Neuronal stem cell (in vitro differentiated cells): ENCODE results near the gene PLXDC2.

Experiments used
- DNase-seq: peaks from one replicate; pipeline ENCODE4 v3.0.0-alpha.2; 2013; ENCODE audit warnings: low spot score
- H2AFZ ChIP-seq: one replicate; pipeline ENCODE4 v1.6.1; 2013; ENCODE audit warnings: mild to moderate bottlenecking, low read length, inconsistent platforms
- H2AK5ac ChIP-seq: 2 replicates; pipeline ENCODE4 v1.6.1; 2013; ENCODE audit warnings: low read depth, mild to moderate bottlenecking, inconsistent platforms, low read length, moderate library complexity, mixed read lengths
- H2BK120ac ChIP-seq: 2 replicates; pipeline ENCODE4 v1.6.1; 2013; ENCODE audit warnings: low read depth, mild to moderate bottlenecking, inconsistent platforms, low read length, moderate library complexity, mixed read lengths
- H2BK12ac ChIP-seq: one replicate; pipeline ENCODE4 v1.6.1; 2013; ENCODE audit warnings: low read length, inconsistent platforms
- H2BK15ac ChIP-seq: 2 replicates; pipeline ENCODE4 v1.6.1; 2013; ENCODE audit warnings: mild to moderate bottlenecking, low read length, inconsistent platforms, mixed read lengths
- H2BK5ac ChIP-seq: one replicate; pipeline ENCODE4 v1.6.1; 2013; ENCODE audit warnings: inconsistent platforms, mild to moderate bottlenecking, low read length, moderate library complexity
- H3K14ac ChIP-seq: one replicate; pipeline ENCODE4 v1.6.1; 2013; ENCODE audit warnings: low read length, inconsistent platforms
- H3K18ac ChIP-seq: 2 replicates; pipeline ENCODE4 v1.6.1; 2013; ENCODE audit warnings: low read length, inconsistent platforms
- H3K23ac ChIP-seq: 2 replicates; pipeline ENCODE4 v1.6.1; 2013; ENCODE audit warnings: low read depth, mild to moderate bottlenecking, mixed read lengths, low read length, inconsistent platforms; ENCODE audit not compliant: poor library complexity
- H3K27ac ChIP-seq: replicated peaks from 3 replicates; pipeline ENCODE4 v1.5.1; 2013; ENCODE audit warnings: low read length, inconsistent platforms
- H3K27me3 ChIP-seq, 3 experiments: 2 replicates each; pipeline ENCODE4 v1.6.1; 2013; ENCODE audit warnings: low read length in 3 of 3, mild to moderate bottlenecking in 2 of 3, inconsistent platforms in 1 of 3, low read depth in 1 of 3, mixed read lengths in 1 of 3, moderate library complexity in 1 of 3; ENCODE audit not compliant: control insufficient read depth in 3 of 3, insufficient read depth in 3 of 3
- H3K36me3 ChIP-seq, 2 donors: replicated peaks in 1 of 2; 2 replicates each; pipeline ENCODE4 v1.6.1; 2013; ENCODE audit warnings: low read length in 2 of 2; ENCODE audit not compliant: control insufficient read depth in 2 of 2, insufficient read depth in 2 of 2
- H3K4ac ChIP-seq: 2 replicates; pipeline ENCODE4 v1.6.1; 2013; ENCODE audit warnings: inconsistent platforms, mild to moderate bottlenecking, low read length, moderate library complexity
- H3K4me1 ChIP-seq, 2 donors: 1 replicate in 1 of 2; 2 replicates in 1 of 2; pipeline ENCODE4 v1.6.1; 2013; ENCODE audit warnings: low read length in 2 of 2, low read depth in 1 of 2; ENCODE audit not compliant: control insufficient read depth in 2 of 2, insufficient read depth in 1 of 2
- H3K4me2 ChIP-seq: one replicate; pipeline ENCODE4 v1.6.1; 2013; ENCODE audit warnings: mild to moderate bottlenecking, low read length, inconsistent platforms; ENCODE audit not compliant: insufficient read depth, poor library complexity, severe bottlenecking
- H3K4me3 ChIP-seq, 2 donors: 2 replicates each; pipeline ENCODE4 v1.5.1; 2013; ENCODE audit warnings: low read length in 2 of 2, mild to moderate bottlenecking in 2 of 2, inconsistent platforms in 1 of 2, moderate library complexity in 1 of 2
- H3K79me1 ChIP-seq: one replicate; pipeline ENCODE4 v1.6.1; 2013; ENCODE audit warnings: low read depth, mild to moderate bottlenecking, inconsistent platforms, low read length, moderate library complexity
- H3K9ac ChIP-seq: one replicate; pipeline ENCODE4 v1.6.1; 2013; ENCODE audit warnings: mild to moderate bottlenecking, low read depth, low read length, inconsistent platforms; ENCODE audit not compliant: poor library complexity
- H3K9me3 ChIP-seq, 2 donors: replicated peaks in 1 of 2; 2 replicates each; pipeline versions ENCODE3 to v1.6.1; 2013; ENCODE audit warnings: low read length in 2 of 2, mild to moderate bottlenecking in 2 of 2, inconsistent platforms in 1 of 2, low read depth in 1 of 2, mixed read lengths in 1 of 2, moderate library complexity in 1 of 2; ENCODE audit not compliant: control insufficient read depth in 2 of 2, insufficient read depth in 1 of 2
- H4K8ac ChIP-seq: one replicate; pipeline ENCODE4 v1.6.1; 2013; ENCODE audit warnings: low read depth, mild to moderate bottlenecking, inconsistent platforms, low read length, moderate library complexity
- H4K91ac ChIP-seq: one replicate; pipeline ENCODE4 v1.6.1; 2013; ENCODE audit warnings: low read length, low read depth, mild to moderate bottlenecking, inconsistent platforms; ENCODE audit not compliant: poor library complexity
- WGBS, 2 donors: extraction: QIAGEN DNeasy Blood & Tissue Kit; methylation state at CpG; one replicate each; pipeline ENCODE4 v1.1.7; 2013; ENCODE audit warnings: missing lambda C conversion rate in 2 of 2, mixed read lengths in 1 of 2; ENCODE audit not compliant: insufficient read length in 2 of 2, insufficient replicate concordance in 1 of 2; ENCODE audit errors: extremely low coverage in 2 of 2; 5-methylcytosine and 5-hydroxymethylcytosine counted together

Gene PLXDC2

GRCh38 chr10:20257422-20257821 is 441.2 kb downstream of the PLXDC2 start:
- H4K8ac ChIP-seq, result no peak overlapping the region
- H3K27ac ChIP-seq, result no peak overlapping the region
- H3K36me3 ChIP-seq, result no peaks in the 10 kb centered on the region
- no peak overlapping the region for H3K4me2 ChIP-seq
- H3K79me1 ChIP-seq, result no peaks in the 10 kb centered on the region
- H3K4ac ChIP-seq, result no peak overlapping the region
- no peak overlapping the region for H2BK15ac ChIP-seq
- no peak overlapping the region for H3K23ac ChIP-seq
- H3K9me3 ChIP-seq, result peaks cover 2% of the 10 kb centered on the region in 2 donors
- no peak overlapping the region for H2AFZ ChIP-seq
- H3K18ac ChIP-seq, result no peak overlapping the region
- no CpG with 5 or more reads among the region's 2 CpGs for WGBS, 2 donors
- H2BK5ac ChIP-seq, result no peak overlapping the region
- no peaks in the 10 kb centered on the region for H3K4me1 ChIP-seq
- H3K14ac ChIP-seq, result no peak overlapping the region
- H3K9ac ChIP-seq, result no peak overlapping the region
- H2AK5ac ChIP-seq, result no peak overlapping the region
- H3K4me3 ChIP-seq, result no peak overlapping the region
- H2BK120ac ChIP-seq, result no peak overlapping the region
- H4K91ac ChIP-seq, result no peak overlapping the region
- H3K27me3 ChIP-seq, result no peaks in the 10 kb centered on the region
- no peak for DNase-seq
- H2BK12ac ChIP-seq, result no peak overlapping the region

- H3K27me3 ChIP-seq, result peaks cover 0 to 10% (median 0%) of the 10 kb centered on the region in 3 experiments
- H3K4me3 ChIP-seq, result no peak overlapping the region
- H3K36me3 ChIP-seq, result peaks cover 0 to 3% of the 10 kb centered on the region in 2 donors
- no peak overlapping the region for H3K23ac ChIP-seq
- H2BK12ac ChIP-seq, result no peak overlapping the region
- H4K8ac ChIP-seq, result no peak overlapping the region
- H3K79me1 ChIP-seq, result no peaks in the 10 kb centered on the region
- H3K9me3 ChIP-seq, result peaks cover 3 to 10% of the 10 kb centered on the region in 2 donors
- no peak overlapping the region for H3K4me2 ChIP-seq
- no peak overlapping the region for H2AFZ ChIP-seq
- H3K4ac ChIP-seq, result no peak overlapping the region
- no CpG with 5 or more reads among the region's 1 CpG for WGBS, 2 donors
- H2AK5ac ChIP-seq, result no peak overlapping the region
- no peak overlapping the region for H2BK15ac ChIP-seq
- no peak for DNase-seq
- H4K91ac ChIP-seq, result no peak overlapping the region
- H3K27ac ChIP-seq, result no peak overlapping the region
- no peak overlapping the region for H2BK120ac ChIP-seq
- H2BK5ac ChIP-seq, result no peak overlapping the region
- no peaks in the 10 kb centered on the region for H3K4me1 ChIP-seq
- H3K18ac ChIP-seq, result no peak overlapping the region
- H3K14ac ChIP-seq, result no peak overlapping the region
- H3K9ac ChIP-seq, result no peak overlapping the region
Observed at GRCh38 chr10:20265146-20265545, 448.9 kb downstream of the PLXDC2 start.

GRCh38 chr10:20267734-20268133 is 451.5 kb downstream of the PLXDC2 start:
- Histone ChIP-seq H3K9me3 (peaks cover 0 to 5% of the 10 kb centered on the region in 2 donors), H3K14ac (no peak overlapping the region), H3K18ac (no peak overlapping the region), H2BK5ac (no peak overlapping the region), H3K36me3 (peaks cover 0 to 1% of the 10 kb centered on the region in 2 donors), H3K9ac (no peak overlapping the region), H3K4me2 (no peak overlapping the region), H2BK120ac (no peak overlapping the region), H3K23ac (no peak overlapping the region), H3K4ac (no peak overlapping the region), H3K4me1 (peaks cover 0 to 6% of the 10 kb centered on the region in 2 donors), H2BK15ac (no peak overlapping the region), H3K4me3 (no peak overlapping the region), H2AFZ (no peak overlapping the region), H3K79me1 (no peaks in the 10 kb centered on the region), H2AK5ac (no peak overlapping the region), H3K27ac (no peak overlapping the region), H4K91ac (no peak overlapping the region), H2BK12ac (no peak overlapping the region), H3K27me3 (peaks cover 0 to 27% (median 0%) of the 10 kb centered on the region in 3 experiments), H4K8ac (no peak overlapping the region)
- no peak for DNase-seq

GRCh38 chr10:20271490-20271889 is 455.3 kb downstream of the PLXDC2 start:
- H3K9me3 ChIP-seq, result no peaks in the 10 kb centered on the region
- H2BK5ac ChIP-seq, result no peak overlapping the region
- H2BK120ac ChIP-seq, result no peak overlapping the region
- no peak overlapping the region for H2AK5ac ChIP-seq
- no peak overlapping the region for H2BK12ac ChIP-seq
- no peaks in the 10 kb centered on the region for H3K79me1 ChIP-seq
- H3K36me3 ChIP-seq, result no peaks in the 10 kb centered on the region
- H3K27ac ChIP-seq, result no peak overlapping the region
- H3K4me3 ChIP-seq, result no peak overlapping the region
- H3K18ac ChIP-seq, result no peak overlapping the region
- H3K4me2 ChIP-seq, result no peak overlapping the region
- H2BK15ac ChIP-seq, result no peak overlapping the region
- no peak overlapping the region for H3K4ac ChIP-seq
- no peak overlapping the region for H2AFZ ChIP-seq
- no peak overlapping the region for H3K14ac ChIP-seq
- peaks cover 0 to 53% (median 0%) of the 10 kb centered on the region in 3 experiments for H3K27me3 ChIP-seq
- H3K4me1 ChIP-seq, result peaks cover 6 to 7% of the 10 kb centered on the region in 2 donors
- no peak overlapping the region for H3K23ac ChIP-seq
- no peak overlapping the region for H4K8ac ChIP-seq
- H3K9ac ChIP-seq, result no peak overlapping the region
- no peak overlapping the region for H4K91ac ChIP-seq
- WGBS, 2 donors, result no CpG with 5 or more reads among the region's 2 CpGs
- no peak for DNase-seq
